ENCODE results near the gene PGRMC2. TPM values are rescaled to one million over a fixed set of nuclear protein-coding genes. Genes with fewer than 3 reads are reported as not detected.

The PGRMC2 gene
- total and polyA plus RNA-seq, 2 donors (not counting 1 experiment from before 2014, with no cell fraction given), result 4.7 to 30.7 TPM

GRCh38 chr4:128307123-128307571, 19.5 kb upstream of the PGRMC2 start:
- WGBS (ENCODE audit: insufficient coverage), result 83% methylated on average over 1 of the region's 1 CpG
- ChIA-PET POLR2A (no interaction called here), CTCF (no interaction called here)
- TF ChIP-seq CTCF (IDR thresholded peaks at IDR 0.05) (no peak), EZH2 (IDR thresholded peaks at IDR 0.05; ENCODE audit: borderline replicate concordance, insufficient read depth, low read depth, low read length, poor library complexity, severe bottlenecking) (no peak)
- no peak overlapping the region for H3K27ac Mint-ChIP-seq
- H3K36me3 ChIP-seq (replicated peaks in 1 of 2; ENCODE audit: control extremely low read depth in 1 of 2, control insufficient read depth in 1 of 2, extremely low read depth in 1 of 2, insufficient read depth in 2 of 2, low read length in 1 of 2), result peaks cover 0 to 3% of the 10 kb centered on the region in 2 experiments
- H3K9me3 ChIP-seq (ENCODE audit: control extremely low read depth in 1 of 3, control insufficient read depth in 2 of 3, insufficient read depth in 1 of 3, low read length in 2 of 3), result no peaks in the 10 kb centered on the region
- H3K27me3 Mint-ChIP-seq, result no peaks in the 10 kb centered on the region
- H3K79me2 ChIP-seq (ENCODE audit: control insufficient read depth, insufficient read depth, low read length), result no peaks in the 10 kb centered on the region
- no peak overlapping the region for H3K4me3 Mint-ChIP-seq
- DNase-seq (no peak), ATAC-seq (ENCODE audit: low read depth) (no peak)
- no peak overlapping the region for H3K4me2 ChIP-seq (replicated peaks; ENCODE audit: low read depth, low read length, poor library complexity, severe bottlenecking)
- H3K9me3 Mint-ChIP-seq (ENCODE audit: insufficient read depth), result no peaks in the 10 kb centered on the region
- H3K4me1 Mint-ChIP-seq, result no peaks in the 10 kb centered on the region
- H2AFZ ChIP-seq (ENCODE audit: insufficient read depth, low read depth, low read length, poor library complexity, severe bottlenecking), result no peak overlapping the region
- H3K4me1 ChIP-seq (ENCODE audit: control insufficient read depth in 2 of 2, insufficient read depth in 2 of 2, low read length in 2 of 2), result no peaks in the 10 kb centered on the region
- H3K9ac ChIP-seq (ENCODE audit: low read length), result no peak overlapping the region
- H3K27ac ChIP-seq (ENCODE audit: low read length in 2 of 2), result no peak overlapping the region
- intact Hi-C loops (cut with micrococcal nuclease), result no loop called here
- no peak overlapping the region for H3K4me3 ChIP-seq (ENCODE audit: control extremely low read depth in 1 of 5, extremely low read depth in 1 of 5, insufficient read depth in 1 of 5, low read depth in 2 of 5, low read length in 4 of 5)
- H4K20me1 ChIP-seq (ENCODE audit: control insufficient read depth, insufficient read depth, low read length, poor library complexity, severe bottlenecking), result no peaks in the 10 kb centered on the region
- no peaks in the 10 kb centered on the region for H3K27me3 ChIP-seq (replicated peaks in 1 of 4; ENCODE audit: control extremely low read depth in 1 of 4, control insufficient read depth in 3 of 4, insufficient read depth in 4 of 4, low read length in 3 of 4)

- intact Hi-C loops (cut with micrococcal nuclease), result no loop called here
- H3K79me2 ChIP-seq (ENCODE audit: control insufficient read depth, insufficient read depth, low read length), result no peaks in the 10 kb centered on the region
- Mint-ChIP-seq H3K27me3 (no peaks in the 10 kb centered on the region), H3K4me3 (no peak overlapping the region), H3K4me1 (no peaks in the 10 kb centered on the region), H3K27ac (no peak overlapping the region), H3K9me3 (ENCODE audit: insufficient read depth) (no peaks in the 10 kb centered on the region)
- H3K4me1 ChIP-seq (ENCODE audit: control insufficient read depth in 2 of 2, insufficient read depth in 2 of 2, low read length in 2 of 2), result no peaks in the 10 kb centered on the region
- H3K36me3 ChIP-seq (replicated peaks in 1 of 2; ENCODE audit: control extremely low read depth in 1 of 2, control insufficient read depth in 1 of 2, extremely low read depth in 1 of 2, insufficient read depth in 2 of 2, low read length in 1 of 2), result peaks cover 0 to 3% of the 10 kb centered on the region in 2 experiments
- ATAC-seq (ENCODE audit: low read depth), result no peak
- WGBS (ENCODE audit: insufficient coverage), result 100% methylated on average over 1 of the region's 2 CpGs
- DNase-seq, result no peak
- H3K4me3 ChIP-seq (ENCODE audit: control extremely low read depth in 1 of 5, extremely low read depth in 1 of 5, insufficient read depth in 1 of 5, low read depth in 2 of 5, low read length in 4 of 5), result no peak overlapping the region
- no peak for TF ChIP-seq CTCF (IDR thresholded peaks at IDR 0.05)
- no peak for TF ChIP-seq EZH2 (IDR thresholded peaks at IDR 0.05; ENCODE audit: borderline replicate concordance, insufficient read depth, low read depth, low read length, poor library complexity, severe bottlenecking)
- no peaks in the 10 kb centered on the region for H3K27me3 ChIP-seq (replicated peaks in 1 of 4; ENCODE audit: control extremely low read depth in 1 of 4, control insufficient read depth in 3 of 4, insufficient read depth in 4 of 4, low read length in 3 of 4)
- H2AFZ ChIP-seq (ENCODE audit: insufficient read depth, low read depth, low read length, poor library complexity, severe bottlenecking), result no peak overlapping the region
- CTCF ChIA-PET, result no interaction called here
- no peak overlapping the region for H3K9ac ChIP-seq (ENCODE audit: low read length)
- no peak overlapping the region for H3K27ac ChIP-seq (ENCODE audit: low read length in 2 of 2)
- no peaks in the 10 kb centered on the region for H3K9me3 ChIP-seq (ENCODE audit: control extremely low read depth in 1 of 3, control insufficient read depth in 2 of 3, insufficient read depth in 1 of 3, low read length in 2 of 3)
- no peaks in the 10 kb centered on the region for H4K20me1 ChIP-seq (ENCODE audit: control insufficient read depth, insufficient read depth, low read length, poor library complexity, severe bottlenecking)
- H3K4me2 ChIP-seq (replicated peaks; ENCODE audit: low read depth, low read length, poor library complexity, severe bottlenecking), result no peak overlapping the region
- POLR2A ChIA-PET, result no interaction called here
Observed at GRCh38 chr4:128305942-128306341, 18.3 kb upstream of the PGRMC2 start.

All from B cell (primary cell).